Nucleus accumbens (tissue), 56 donors: ENCODE data around the gene PPP1R27.
"Not testable (repeated sequence)": the region's sequence is repeated elsewhere in the genome, so short reads cannot be mapped to it uniquely, and the experiment has no call there.

ENCODE experiments used
- DNase-seq, 56 donors: peaks; one replicate each; lab custom pipeline; 2025; lab: John Stamatoyannopoulos, UW

Gene PPP1R27

GRCh38 chr17:81842725-81843504 is 8.1 kb upstream of the PPP1R27 start:
- no peak for DNase-seq

GRCh38 chr17:81842378-81842724 is 7.5 kb upstream of the PPP1R27 start:
- no peak for DNase-seq

GRCh38 chr17:81841866-81842265 is 7.0 kb upstream of the PPP1R27 start:
- DNase-seq: no peak

- no peak for DNase-seq
Observed at GRCh38 chr17:81840826-81841778, 6.3 kb upstream of the PPP1R27 start.

- DNase-seq: not testable (repeated sequence)
Observed at GRCh38 chr17:81840059-81840458, 5.2 kb upstream of the PPP1R27 start.

GRCh38 chr17:81839301-81839700 is 4.5 kb upstream of the PPP1R27 start:
- DNase-seq: no peak

GRCh38 chr17:81838753-81839255 is 4.0 kb upstream of the PPP1R27 start:
- no peak for DNase-seq

- no peak for DNase-seq
Observed at GRCh38 chr17:81837641-81838040, 2.8 kb upstream of the PPP1R27 start.

GRCh38 chr17:81833921-81834830 is 674 bp downstream of the PPP1R27 start:
- DNase-seq: peak in 1 of 56 donors; percentile 6

- DNase-seq: peak in 54 of 56 donors; percentile 46 to 94 (median 83)
Observed at GRCh38 chr17:81833160-81833920, 1.5 kb downstream of the PPP1R27 start, which contains the start of gene MCRIP1. Gene MCRIP1, minus strand, starts transcription at chr17:81833291. Its CDS starts 8,785 bp downstream, at chr17:81824506.

- DNase-seq: peak in 6 of 56 donors; percentile 4 to 46 (median 30)
Observed at GRCh38 chr17:81832608-81833159, 2.2 kb downstream of the PPP1R27 start.

- peak in 7 of 56 donors; percentile 2 to 46 (median 6) for DNase-seq
Observed at GRCh38 chr17:81831957-81832607, 2.8 kb downstream of the PPP1R27 start.

GRCh38 chr17:81831563-81831956 is 3.3 kb downstream of the PPP1R27 start:
- DNase-seq: no peak

GRCh38 chr17:81829858-81830257 is 5.0 kb downstream of the PPP1R27 start:
- no peak for DNase-seq

GRCh38 chr17:81828656-81829055 is 6.2 kb downstream of the PPP1R27 start:
- DNase-seq: no peak

GRCh38 chr17:81825841-81826466 is 8.9 kb downstream of the PPP1R27 start:
- DNase-seq: no peak

- no peak for DNase-seq
Observed at GRCh38 chr17:81824595-81824994, 10.3 kb downstream of the PPP1R27 start.
